Ishikawa (cell line): Measurements from ENCODE around the gene TSFM.

Source experiments
- CEBPB ChIP-seq: IDR thresholded peaks from 2 replicates; pipeline ENCODE4 v1.6.1; 2012
- CREB1 ChIP-seq: IDR thresholded peaks from 2 replicates; pipeline ENCODE4 v1.6.1; 2012; ENCODE audit warnings: low read depth
- EGR1 ChIP-seq: IDR thresholded peaks from 2 replicates; pipeline ENCODE4 v1.6.1; 2012
- EP300 ChIP-seq: IDR thresholded peaks from 2 replicates; pipeline ENCODE4 v1.6.1; 2012; ENCODE audit warnings: borderline replicate concordance
- FOXM1 ChIP-seq: IDR thresholded peaks from 2 replicates; pipeline ENCODE4 v1.6.1; 2012; ENCODE audit warnings: low read depth, borderline replicate concordance
- NFIC ChIP-seq: IDR thresholded peaks from 2 replicates; pipeline ENCODE4 v1.6.1; 2012
- RAD21 ChIP-seq: IDR thresholded peaks from 2 replicates; pipeline ENCODE4 v1.6.1; 2012; ENCODE audit warnings: low read depth
- REST ChIP-seq: IDR thresholded peaks from 2 replicates; pipeline ENCODE4 v1.6.1; 2012; ENCODE audit warnings: low read depth, mild to moderate bottlenecking
- TAF1 ChIP-seq: IDR thresholded peaks from 2 replicates; pipeline ENCODE4 v1.6.1; 2012; ENCODE audit warnings: low read depth, mild to moderate bottlenecking
- TCF12 ChIP-seq: IDR thresholded peaks from 2 replicates; pipeline ENCODE4 v1.6.1; 2012; ENCODE audit warnings: low read depth
- TEAD4 ChIP-seq: IDR thresholded peaks from 2 replicates; pipeline ENCODE4 v1.6.1; 2012
- USF1 ChIP-seq: IDR thresholded peaks from 2 replicates; pipeline ENCODE4 v1.6.1; 2012
- YY1 ChIP-seq: IDR thresholded peaks from 2 replicates; pipeline ENCODE4 v1.6.1; 2012; ENCODE audit warnings: low read depth
- ZBTB7A ChIP-seq: IDR thresholded peaks from 2 replicates; pipeline ENCODE4 v1.6.1; 2012; ENCODE audit warnings: low read depth
- TF ChIP-seq, protein P1 (sequence below): IDR thresholded peaks from 2 replicates; pipeline ENCODE4 v1.6.1; 2012

Gene TSFM

GRCh38 chr12:57754411-57755193 is 28.0 kb upstream of the TSFM start, which contains the start of gene MARCHF9:
TSS of gene MARCHF9 (plus strand) at chr12:57755103. CDS start at chr12:57755529, 426 bp downstream.
- TF ChIP-seq ZBTB7A (no peak; the same call in 1 of the 2 replicates), YY1 (peak; percentile 84), TEAD4 (no peak), CREB1 (no peak), TAF1 (no peak), CEBPB (no peak)

GRCh38 chr12:57755194-57755453 is 27.5 kb upstream of the TSFM start:
- TF ChIP-seq ZBTB7A (0 out of 2 replicates have a peak, but pooled peaks have one; percentile 4), REST (no peak)

DNA sequence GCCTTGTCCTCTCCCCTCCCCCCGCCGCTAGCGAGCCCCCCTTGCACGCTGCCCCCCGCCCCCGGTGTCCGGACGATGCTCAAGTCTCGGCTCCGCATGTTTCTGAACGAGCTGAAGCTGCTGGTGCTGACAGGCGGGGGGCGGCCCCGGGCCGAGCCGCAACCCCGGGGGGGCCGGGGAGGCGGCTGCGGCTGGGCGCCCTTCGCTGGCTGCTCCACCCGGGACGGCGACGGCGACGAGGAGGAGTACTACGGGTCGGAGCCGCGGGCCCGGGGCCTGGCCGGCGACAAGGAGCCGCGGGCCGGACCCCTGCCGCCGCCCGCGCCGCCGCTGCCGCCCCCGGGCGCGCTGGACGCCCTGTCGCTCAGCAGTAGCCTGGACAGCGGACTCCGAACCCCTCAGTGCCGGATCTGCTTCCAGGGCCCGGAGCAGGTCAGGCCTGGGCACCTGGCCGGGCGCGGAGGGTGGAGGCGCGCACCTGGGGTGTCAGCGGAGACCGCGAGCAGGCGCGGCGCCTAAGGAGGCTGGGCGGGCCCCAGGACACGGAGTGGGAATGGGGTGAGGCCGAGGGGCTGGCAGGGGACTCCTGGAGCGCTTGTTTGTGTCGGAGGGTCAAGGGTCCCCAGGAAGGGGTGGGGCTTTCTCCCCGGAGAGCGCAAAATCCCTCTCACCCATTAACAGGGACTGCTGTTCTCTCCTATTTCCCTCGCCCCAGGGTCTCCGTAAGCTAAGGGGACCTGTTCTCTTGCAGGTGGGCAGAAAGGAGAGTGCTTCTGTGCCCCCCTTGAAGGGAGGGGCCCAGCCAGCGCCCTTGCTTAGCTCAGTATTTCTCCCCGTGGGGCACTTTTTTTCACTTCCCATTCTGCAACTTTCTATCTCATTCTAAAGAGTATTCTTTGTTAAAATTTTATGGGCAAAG is 26.9 kb upstream of the TSFM start:
- TF ChIP-seq EGR1: no peak
- TF ChIP-seq TAF1: no peak; the same call in 1 of the 2 replicates
- no peak for TF ChIP-seq RAD21
- no peak for TF ChIP-seq TEAD4
- TF ChIP-seq EP300: no peak
- no peak; the same call in 1 of the 2 replicates for TF ChIP-seq TCF12
- peak; percentile 67 for TF ChIP-seq ZBTB7A
- no peak for TF ChIP-seq USF1
- TF ChIP-seq REST: peak; percentile 47
- no peak for TF ChIP-seq CEBPB
- TF ChIP-seq YY1: no peak
- TF ChIP-seq, protein P1, sequence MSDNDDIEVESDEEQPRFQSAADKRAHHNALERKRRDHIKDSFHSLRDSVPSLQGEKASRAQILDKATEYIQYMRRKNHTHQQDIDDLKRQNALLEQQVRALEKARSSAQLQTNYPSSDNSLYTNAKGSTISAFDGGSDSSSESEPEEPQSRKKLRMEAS: peak; percentile 32; the same call in 1 of the 2 replicates
- TF ChIP-seq CREB1: no peak
- no peak for TF ChIP-seq NFIC
- no peak for TF ChIP-seq FOXM1

GRCh38 chr12:57756406-57757341 is 25.9 kb upstream of the TSFM start:
- TF ChIP-seq, protein P1: no peak

- no peak for TF ChIP-seq TCF12
- no peak for TF ChIP-seq YY1
- no peak for TF ChIP-seq USF1
- TF ChIP-seq EP300: no peak
- no peak for TF ChIP-seq CEBPB
- TF ChIP-seq, protein P1: no peak
- TF ChIP-seq TAF1: no peak
- TF ChIP-seq NFIC: no peak
- no peak for TF ChIP-seq EGR1
Measured at GRCh38 chr12:57757771-57758170, 24.8 kb upstream of the TSFM start.
